Duodenal mucosa (tissue), 2 donors: Measurements from ENCODE around the gene FBXL7.

Source experiments
- H3K27ac ChIP-seq: one replicate; pipeline ENCODE4 v1.7.0; 2013; ENCODE audit warnings: low read depth, low read length
- H3K27me3 ChIP-seq, 2 donors: one replicate each; pipeline ENCODE4 v1.7.0; 2013; ENCODE audit warnings: low read length in 2 of 2, control low read depth in 1 of 2; ENCODE audit not compliant: insufficient read depth in 2 of 2, control insufficient read depth in 1 of 2
- H3K36me3 ChIP-seq, 2 donors: one replicate each; pipeline ENCODE4 v1.7.0; 2013; ENCODE audit warnings: low read length in 2 of 2, control low read depth in 1 of 2; ENCODE audit not compliant: insufficient read depth in 2 of 2, control insufficient read depth in 1 of 2
- H3K4me1 ChIP-seq, 2 donors: one replicate each; pipeline ENCODE4 v1.7.0; 2013; ENCODE audit warnings: low read length in 2 of 2, control low read depth in 1 of 2; ENCODE audit not compliant: insufficient read depth in 2 of 2, control insufficient read depth in 1 of 2
- H3K4me3 ChIP-seq, 2 donors: one replicate each; pipeline ENCODE4 v1.7.0; 2013; ENCODE audit warnings: low read length in 2 of 2, low read depth in 1 of 2
- H3K9ac ChIP-seq, 2 donors: one replicate each; pipeline ENCODE4 v1.7.0; 2013; ENCODE audit warnings: low read length in 2 of 2, low read depth in 1 of 2
- H3K9me3 ChIP-seq, 2 donors: one replicate each; pipeline ENCODE4 v1.7.0; 2013; ENCODE audit warnings: low read length in 2 of 2, control low read depth in 1 of 2; ENCODE audit not compliant: control insufficient read depth in 1 of 2

FBXL7 gene

GRCh38 chr5:15819617-15820016, 319.6 kb downstream of the FBXL7 start:
- H3K27me3 ChIP-seq: no peaks in the 10 kb centered on the region
- no peak overlapping the region for H3K9ac ChIP-seq
- no peak overlapping the region for H3K4me3 ChIP-seq
- H3K27ac ChIP-seq: no peak overlapping the region
- H3K36me3 ChIP-seq: no peaks in the 10 kb centered on the region
- no peaks in the 10 kb centered on the region for H3K9me3 ChIP-seq
- H3K4me1 ChIP-seq: no peaks in the 10 kb centered on the region

GRCh38 chr5:15821506-15821905, 321.5 kb downstream of the FBXL7 start:
- Histone ChIP-seq H3K27me3 (no peaks in the 10 kb centered on the region), H3K4me1 (no peaks in the 10 kb centered on the region), H3K4me3 (no peak overlapping the region), H3K9me3 (no peaks in the 10 kb centered on the region), H3K9ac (no peak overlapping the region), H3K27ac (no peak overlapping the region), H3K36me3 (no peaks in the 10 kb centered on the region)

- no peaks in the 10 kb centered on the region for H3K9me3 ChIP-seq
- H3K9ac ChIP-seq: no peak overlapping the region
- no peaks in the 10 kb centered on the region for H3K27me3 ChIP-seq
- H3K27ac ChIP-seq: no peak overlapping the region
- H3K4me1 ChIP-seq: no peaks in the 10 kb centered on the region
- H3K36me3 ChIP-seq: no peaks in the 10 kb centered on the region
- H3K4me3 ChIP-seq: no peak overlapping the region
Measured at GRCh38 chr5:15823398-15823797, 323.4 kb downstream of the FBXL7 start.

- H3K9ac ChIP-seq: no peak overlapping the region
- no peaks in the 10 kb centered on the region for H3K27me3 ChIP-seq
- H3K36me3 ChIP-seq: no peaks in the 10 kb centered on the region
- H3K27ac ChIP-seq: no peak overlapping the region
- H3K4me3 ChIP-seq: no peak overlapping the region
- no peaks in the 10 kb centered on the region for H3K9me3 ChIP-seq
- H3K4me1 ChIP-seq: no peaks in the 10 kb centered on the region
Measured at GRCh38 chr5:15827741-15828140, 327.8 kb downstream of the FBXL7 start.

- Histone ChIP-seq H3K27ac (no peak overlapping the region), H3K4me1 (no peaks in the 10 kb centered on the region), H3K9me3 (no peaks in the 10 kb centered on the region), H3K9ac (no peak overlapping the region), H3K36me3 (no peaks in the 10 kb centered on the region), H3K27me3 (no peaks in the 10 kb centered on the region), H3K4me3 (no peak overlapping the region)
Measured at GRCh38 chr5:15831408-15831807, 331.4 kb downstream of the FBXL7 start.

- H3K4me3 ChIP-seq: no peak overlapping the region
- no peaks in the 10 kb centered on the region for H3K27me3 ChIP-seq
- no peaks in the 10 kb centered on the region for H3K9me3 ChIP-seq
- no peaks in the 10 kb centered on the region for H3K36me3 ChIP-seq
- no peak overlapping the region for H3K9ac ChIP-seq
- H3K27ac ChIP-seq: no peak overlapping the region
- H3K4me1 ChIP-seq: no peaks in the 10 kb centered on the region
Measured at GRCh38 chr5:15833365-15833764, 333.4 kb downstream of the FBXL7 start.

GRCh38 chr5:15834596-15835245, 334.7 kb downstream of the FBXL7 start:
- H3K9ac ChIP-seq: no peak overlapping the region
- no peak overlapping the region for H3K4me3 ChIP-seq
- no peaks in the 10 kb centered on the region for H3K9me3 ChIP-seq
- no peaks in the 10 kb centered on the region for H3K27me3 ChIP-seq
- H3K36me3 ChIP-seq: no peaks in the 10 kb centered on the region
- H3K4me1 ChIP-seq: no peaks in the 10 kb centered on the region
- no peak overlapping the region for H3K27ac ChIP-seq

GRCh38 chr5:15835514-15835913, 335.5 kb downstream of the FBXL7 start:
- no peaks in the 10 kb centered on the region for H3K4me1 ChIP-seq
- H3K27ac ChIP-seq: no peak overlapping the region
- H3K9me3 ChIP-seq: no peaks in the 10 kb centered on the region
- H3K9ac ChIP-seq: no peak overlapping the region
- no peaks in the 10 kb centered on the region for H3K36me3 ChIP-seq
- no peak overlapping the region for H3K4me3 ChIP-seq
- no peaks in the 10 kb centered on the region for H3K27me3 ChIP-seq

- no peak overlapping the region for H3K9ac ChIP-seq
- no peak overlapping the region for H3K27ac ChIP-seq
- H3K9me3 ChIP-seq: peaks cover 5 to 10% of the 10 kb centered on the region in 2 donors
- H3K4me1 ChIP-seq: no peaks in the 10 kb centered on the region
- H3K4me3 ChIP-seq: no peak overlapping the region
- no peaks in the 10 kb centered on the region for H3K27me3 ChIP-seq
- no peaks in the 10 kb centered on the region for H3K36me3 ChIP-seq
Measured at GRCh38 chr5:15837551-15838289, 337.7 kb downstream of the FBXL7 start.

GRCh38 chr5:15844253-15844652, 344.3 kb downstream of the FBXL7 start:
- peaks cover 5 to 17% of the 10 kb centered on the region in 2 donors for H3K9me3 ChIP-seq
- no peaks in the 10 kb centered on the region for H3K27me3 ChIP-seq
- H3K4me1 ChIP-seq: no peaks in the 10 kb centered on the region
- H3K4me3 ChIP-seq: no peak overlapping the region
- H3K36me3 ChIP-seq: no peaks in the 10 kb centered on the region
- H3K27ac ChIP-seq: no peak overlapping the region
- no peak overlapping the region for H3K9ac ChIP-seq
